ENCODE results near the gene ZFY. TPM values are rescaled to one million over a fixed set of nuclear protein-coding genes. Genes with fewer than 3 reads are reported as not detected.

The ZFY gene
- total and polyA plus RNA-seq, 8 donors = 0.03 to 5.7 (median 2.5) TPM; not detected in 5

DNA sequence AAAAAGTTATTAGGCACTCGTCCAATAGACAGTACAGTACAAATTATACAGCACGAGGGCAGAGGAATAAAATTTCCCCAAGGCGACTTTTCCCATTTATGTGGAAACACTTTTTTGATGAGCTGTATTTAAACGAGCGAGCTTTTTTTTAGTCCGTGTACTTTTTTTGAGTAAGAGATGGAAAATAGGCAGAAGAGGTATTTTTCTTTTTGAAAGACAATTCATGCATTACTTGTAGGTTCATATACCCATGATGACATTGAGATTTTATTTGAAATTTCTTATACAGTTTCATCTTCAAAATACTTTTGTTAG lies 1.2 kb downstream of the ZFY start:
- TF ChIP-seq, protein P1, sequence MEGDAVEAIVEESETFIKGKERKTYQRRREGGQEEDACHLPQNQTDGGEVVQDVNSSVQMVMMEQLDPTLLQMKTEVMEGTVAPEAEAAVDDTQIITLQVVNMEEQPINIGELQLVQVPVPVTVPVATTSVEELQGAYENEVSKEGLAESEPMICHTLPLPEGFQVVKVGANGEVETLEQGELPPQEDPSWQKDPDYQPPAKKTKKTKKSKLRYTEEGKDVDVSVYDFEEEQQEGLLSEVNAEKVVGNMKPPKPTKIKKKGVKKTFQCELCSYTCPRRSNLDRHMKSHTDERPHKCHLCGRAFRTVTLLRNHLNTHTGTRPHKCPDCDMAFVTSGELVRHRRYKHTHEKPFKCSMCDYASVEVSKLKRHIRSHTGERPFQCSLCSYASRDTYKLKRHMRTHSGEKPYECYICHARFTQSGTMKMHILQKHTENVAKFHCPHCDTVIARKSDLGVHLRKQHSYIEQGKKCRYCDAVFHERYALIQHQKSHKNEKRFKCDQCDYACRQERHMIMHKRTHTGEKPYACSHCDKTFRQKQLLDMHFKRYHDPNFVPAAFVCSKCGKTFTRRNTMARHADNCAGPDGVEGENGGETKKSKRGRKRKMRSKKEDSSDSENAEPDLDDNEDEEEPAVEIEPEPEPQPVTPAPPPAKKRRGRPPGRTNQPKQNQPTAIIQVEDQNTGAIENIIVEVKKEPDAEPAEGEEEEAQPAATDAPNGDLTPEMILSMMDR (IDR thresholded peaks at IDR 0.05) = no peak
- intact Hi-C loops (cut with DNase I) = no loop called here
- no peaks in the 10 kb centered on the region for H3K27me3 ChIP-seq
- no peaks in the 10 kb centered on the region for H3K4me1 ChIP-seq
- no peaks in the 10 kb centered on the region for H3K9me3 ChIP-seq
- DNase-seq (no peak), ATAC-seq (no peak), FAIRE-seq (no peak)
- H3K27ac ChIP-seq = no peak overlapping the region
- H3K4me3 ChIP-seq = no peak overlapping the region
- no peaks in the 10 kb centered on the region for H3K36me3 ChIP-seq
- 0% methylated on average over 6 of the region's 6 CpGs; no CpG with 5 or more reads in 1 of the 2 donors for WGBS, 2 donors

DNA sequence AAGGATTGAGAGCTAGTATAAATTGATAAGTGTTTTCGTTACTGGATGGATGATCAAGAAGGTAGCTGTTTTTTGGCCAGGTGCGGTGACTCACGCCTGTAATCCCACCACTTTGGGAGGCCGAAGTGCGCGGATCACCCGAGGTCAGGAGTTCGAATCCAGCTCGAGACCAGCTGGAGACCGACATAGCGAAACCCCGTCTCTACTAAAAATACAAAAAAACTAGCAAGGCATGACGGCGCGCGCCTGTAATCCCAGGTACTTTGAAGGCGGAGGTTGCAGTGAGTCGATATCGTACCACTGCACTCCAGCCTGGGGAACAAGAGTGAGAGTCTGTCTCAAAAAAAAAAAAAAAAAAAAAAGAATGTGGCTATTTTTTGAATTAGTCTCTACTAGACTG lies 2.0 kb downstream of the ZFY start:
- no peak overlapping the region for H3K4me3 ChIP-seq
- TF ChIP-seq, protein P1 (IDR thresholded peaks at IDR 0.05) = no peak
- ATAC-seq (no peak), FAIRE-seq (no peak), DNase-seq (no peak)
- no peaks in the 10 kb centered on the region for H3K36me3 ChIP-seq
- no peaks in the 10 kb centered on the region for H3K27me3 ChIP-seq
- WGBS, 2 donors = 46% methylated on average over 19 of the region's 19 CpGs; no CpG with 5 or more reads in 1 of the 2 donors
- no peak overlapping the region for H3K27ac ChIP-seq
- intact Hi-C loops (cut with DNase I) = no loop called here
- H3K4me1 ChIP-seq = no peaks in the 10 kb centered on the region
- H3K9me3 ChIP-seq = no peaks in the 10 kb centered on the region

DNA sequence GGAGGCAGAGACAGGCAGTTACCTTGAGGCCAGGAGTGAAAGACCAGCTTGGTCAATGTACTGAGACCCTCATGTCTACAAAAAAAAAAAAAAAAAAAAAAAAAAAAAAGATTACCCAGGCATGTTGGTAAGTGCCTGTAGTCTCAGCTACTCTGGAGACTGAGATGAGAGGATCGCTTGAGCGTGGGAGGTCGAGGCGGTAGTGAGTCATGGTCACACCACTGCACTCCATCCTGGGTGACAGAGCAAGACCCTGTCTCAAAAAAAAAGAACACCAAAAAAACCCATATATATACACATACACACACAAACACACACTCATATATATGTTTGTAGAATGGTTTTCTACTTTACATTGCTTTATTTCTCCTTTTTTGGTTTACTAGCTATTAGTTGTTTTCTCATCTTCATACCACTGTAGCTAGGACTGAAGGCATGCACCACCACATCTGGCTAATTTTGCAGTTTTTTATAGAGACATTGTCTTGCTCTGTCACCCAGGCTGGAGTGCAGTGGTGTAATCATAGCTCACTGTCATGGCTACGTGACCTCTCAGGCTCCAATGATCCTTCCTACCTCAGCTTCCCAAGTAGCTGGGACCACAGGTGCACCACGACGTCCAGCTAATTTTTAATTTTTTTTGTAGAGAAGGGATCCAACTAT lies 14.5 kb downstream of the ZFY start:
- DNase-seq = no peak
- WGBS, 2 donors = 95% methylated on average over 7 of the region's 7 CpGs; no CpG with 5 or more reads in 1 of the 2 donors

DNA sequence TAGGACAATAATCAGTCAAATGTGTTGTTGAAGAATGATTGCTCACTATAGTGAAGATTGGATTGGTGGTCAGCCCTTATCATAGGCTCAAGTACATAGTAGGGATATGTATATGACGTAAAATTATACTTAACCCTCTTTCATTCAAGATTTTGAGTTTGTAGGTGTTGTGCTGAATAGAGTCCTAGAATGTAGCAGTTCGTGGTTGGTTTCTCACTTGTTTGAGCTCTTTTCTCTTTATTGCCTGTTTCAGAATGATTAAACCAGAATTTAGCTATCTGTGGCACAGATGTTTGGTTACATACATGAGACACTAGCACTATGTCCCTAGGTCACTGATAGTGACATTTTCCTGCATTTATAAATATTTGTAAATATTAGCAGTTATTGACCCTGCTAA lies 15.5 kb downstream of the ZFY start:
- ATAC-seq (no peak), DNase-seq (no peak), FAIRE-seq (no peak)
- H3K36me3 ChIP-seq = no peaks in the 10 kb centered on the region
- no peaks in the 10 kb centered on the region for H3K4me1 ChIP-seq
- intact Hi-C loops (cut with DNase I) = no loop called here
- H3K4me3 ChIP-seq = no peak overlapping the region
- WGBS, 2 donors = 79% methylated on average over 2 of the region's 2 CpGs; no CpG with 5 or more reads in 1 of the 2 donors
- TF ChIP-seq, protein P1 (IDR thresholded peaks at IDR 0.05) = no peak
- no peaks in the 10 kb centered on the region for H3K9me3 ChIP-seq
- no peaks in the 10 kb centered on the region for H3K27me3 ChIP-seq
- no peak overlapping the region for H3K27ac ChIP-seq

More for the DNA sequence above, 14.5 kb downstream of the ZFY start:
- H3K27ac ChIP-seq = no peak overlapping the region
- no peaks in the 10 kb centered on the region for H3K36me3 ChIP-seq
- ATAC-seq (no peak), FAIRE-seq (no peak)
- TF ChIP-seq, protein P1 (IDR thresholded peaks at IDR 0.05) = no peak
- H3K4me3 ChIP-seq = no peak overlapping the region
- intact Hi-C loops (cut with DNase I) = no loop called here
- no peaks in the 10 kb centered on the region for H3K9me3 ChIP-seq
- H3K4me1 ChIP-seq = no peaks in the 10 kb centered on the region
- no peaks in the 10 kb centered on the region for H3K27me3 ChIP-seq

DNA sequence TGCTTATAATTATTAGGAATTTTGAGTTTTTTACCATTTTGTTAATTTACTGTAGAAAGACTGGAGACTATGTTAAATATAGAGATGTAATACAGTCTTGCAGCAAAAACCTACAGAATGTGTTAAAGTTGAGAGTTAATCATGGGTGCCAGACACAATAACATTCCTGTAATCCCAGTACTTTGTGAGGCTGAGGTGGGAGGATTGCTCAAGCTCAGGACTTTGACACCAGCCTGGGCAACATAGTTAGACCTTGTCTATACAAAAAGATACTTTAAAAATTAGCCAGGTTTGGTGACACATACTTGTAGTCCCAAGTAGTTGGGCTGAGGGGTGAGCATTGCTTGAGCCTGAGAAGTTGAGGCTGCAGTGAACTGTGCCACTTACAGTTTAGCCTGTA lies 17.7 kb downstream of the ZFY start:
- Histone ChIP-seq H3K4me1 (no peaks in the 10 kb centered on the region), H3K27me3 (no peaks in the 10 kb centered on the region), H3K9me3 (no peaks in the 10 kb centered on the region), H3K36me3 (no peaks in the 10 kb centered on the region), H3K4me3 (no peak overlapping the region), H3K27ac (no peak overlapping the region)
- DNase-seq (no peak), FAIRE-seq (no peak), ATAC-seq (no peak)
- intact Hi-C loops (cut with DNase I) = no loop called here
- TF ChIP-seq, protein P1 (IDR thresholded peaks at IDR 0.05) = no peak
